Measurements from ENCODE around the gene FOXL2.
A peak's percentile ranks its signal among the peaks of the same experiment; 100 is the strongest.

The FOXL2 gene

DNA sequence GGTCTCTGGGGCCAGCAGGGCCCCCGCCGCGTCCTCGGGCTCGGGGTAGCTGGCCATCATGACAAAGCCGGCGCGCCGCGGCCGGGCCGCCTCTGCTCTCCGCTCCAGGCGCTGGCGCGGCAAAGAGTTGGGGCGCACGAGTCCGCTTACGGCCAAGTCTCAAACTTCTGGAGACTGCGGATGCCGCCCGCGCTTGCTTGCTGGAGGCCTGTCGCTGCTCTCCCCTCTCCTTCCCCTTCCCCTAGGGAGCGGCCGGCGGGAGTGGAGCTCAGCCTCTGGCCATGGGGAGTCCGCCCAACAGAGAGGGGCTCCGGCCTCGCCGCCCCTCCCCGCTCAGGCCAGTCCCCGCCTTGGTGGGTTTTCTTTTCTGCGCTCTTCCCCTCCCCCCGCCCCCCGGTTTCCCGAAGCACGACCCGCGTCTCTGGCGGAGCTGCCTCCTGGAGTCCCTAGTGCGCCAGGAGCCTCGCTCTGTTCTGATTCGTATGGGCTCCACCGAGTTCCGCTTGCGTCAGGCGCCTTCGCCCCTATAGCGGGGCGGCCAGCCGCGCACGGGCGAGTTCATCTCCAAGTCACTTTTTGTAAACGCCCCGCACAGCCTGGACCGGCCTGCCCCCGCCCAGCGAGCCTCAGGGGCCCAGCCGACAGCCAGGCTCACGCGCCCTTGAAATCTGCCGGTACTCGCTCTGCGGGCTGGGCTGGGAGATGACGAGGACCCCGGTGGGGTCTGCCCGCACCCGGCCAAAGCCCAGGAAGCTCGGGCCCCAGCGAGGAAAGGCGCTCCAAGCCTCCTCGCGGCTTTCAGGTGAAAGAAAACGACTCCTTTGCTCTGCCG is at the start of gene FOXL2, which contains the start of gene FOXL2NB:
TSS of gene FOXL2 (minus strand) at position 475 of the 832 bp plus-strand sequence. CDS start at position 60, 415 bp downstream.
TSS of gene FOXL2NB (plus strand) at position 555 of the 832 bp plus-strand sequence. CDS start at position 703, 148 bp downstream.
- DNase-seq, result peak; percentile 59

DNA sequence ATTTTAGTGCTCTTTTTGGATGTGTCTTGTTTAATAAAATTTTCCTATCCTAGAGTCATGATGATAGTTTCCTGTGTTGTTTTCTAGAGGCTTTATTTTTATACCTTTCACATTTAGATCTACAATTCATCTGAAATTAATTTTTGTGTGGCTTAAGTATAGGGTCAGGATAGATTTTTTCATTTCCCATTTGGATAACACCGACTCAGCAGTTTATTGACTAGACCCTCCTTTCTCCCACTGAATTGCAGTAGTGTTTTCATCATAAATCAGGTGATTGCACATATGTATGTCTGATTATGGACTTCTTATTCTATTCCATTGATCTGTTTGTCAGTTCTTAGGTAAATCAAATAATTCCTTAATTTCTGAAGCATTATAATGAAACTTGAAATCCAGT is 48.8 kb upstream of the FOXL2 start:
- no peak for DNase-seq

DNA sequence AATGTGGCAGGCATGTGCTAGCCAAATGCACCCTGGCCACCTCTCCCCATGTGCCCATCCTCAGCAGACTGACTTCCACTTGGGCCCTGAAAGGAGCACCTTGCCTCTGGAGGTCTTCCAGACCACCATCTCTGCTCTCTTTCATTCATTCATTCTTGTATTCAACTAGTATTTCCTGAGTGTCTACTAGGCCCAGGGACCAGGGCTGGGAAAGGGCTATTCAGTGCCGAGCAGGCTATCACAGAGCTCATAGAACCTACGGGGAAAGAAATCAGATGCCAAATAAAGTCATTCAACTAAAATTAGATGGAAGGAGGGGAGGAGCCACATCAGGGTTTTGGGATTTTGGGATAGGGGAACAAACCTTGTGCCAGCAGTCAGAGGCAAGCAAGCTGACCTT is 40.2 kb upstream of the FOXL2 start:
- no peak for DNase-seq

DNA sequence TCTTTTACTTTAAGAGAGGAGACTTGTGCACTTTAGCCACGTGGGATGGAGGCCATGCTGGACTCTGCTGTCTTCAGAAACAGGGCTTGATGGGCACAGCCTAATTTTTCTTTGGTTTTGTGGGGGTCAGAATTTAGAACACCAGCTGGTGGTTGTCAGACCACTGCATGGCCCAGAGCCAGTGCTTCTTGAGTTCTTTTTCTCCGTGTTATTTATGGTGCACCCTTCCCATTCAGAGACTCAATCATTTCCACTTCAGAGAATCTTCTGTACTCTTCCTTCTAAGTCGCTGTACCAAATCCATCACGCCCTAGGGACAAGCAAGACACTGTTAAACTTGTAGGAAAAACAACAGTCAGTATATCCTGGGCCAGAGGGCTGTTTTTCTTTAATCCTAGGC is 39.0 kb upstream of the FOXL2 start:
- no peak for DNase-seq

DNA sequence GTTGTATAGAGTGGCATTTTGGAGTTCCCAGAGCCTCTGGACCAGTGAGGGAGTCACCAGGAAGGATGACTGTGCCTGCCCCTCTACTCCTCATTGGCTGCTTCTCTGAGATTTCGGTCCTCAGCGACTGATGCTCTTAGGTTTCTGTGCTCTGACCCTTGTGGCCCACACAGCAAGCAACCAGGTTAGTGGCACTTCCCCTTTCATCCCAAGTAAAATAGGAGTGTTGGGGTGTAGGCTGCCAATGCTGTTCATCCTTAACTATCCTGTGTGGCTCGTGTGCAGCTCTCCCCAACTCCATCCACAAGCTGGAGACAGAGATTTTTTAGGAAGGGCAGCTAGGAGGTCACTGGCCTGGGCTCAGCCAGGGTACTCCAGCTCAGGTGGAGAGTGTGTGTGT is 37.9 kb upstream of the FOXL2 start:
- no peak for DNase-seq

DNA sequence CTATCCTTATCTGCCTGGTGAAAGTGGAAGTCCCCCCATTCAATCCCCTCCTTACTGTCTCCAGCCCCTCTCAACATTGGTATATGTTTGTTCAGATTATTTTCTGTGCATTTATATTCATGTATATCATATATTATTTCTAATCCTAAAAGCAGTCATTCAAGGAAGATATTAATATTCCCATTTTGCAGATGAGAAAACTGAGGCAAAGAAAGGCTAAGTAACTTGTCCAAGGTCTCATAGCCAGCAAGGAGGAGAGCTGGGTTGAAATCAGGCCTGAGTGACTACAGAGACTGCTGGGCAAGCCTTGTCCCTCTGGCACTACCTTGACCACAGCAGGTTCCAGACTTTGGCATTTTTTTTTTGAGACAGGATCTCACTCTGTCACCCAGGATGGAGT is 29.1 kb upstream of the FOXL2 start:
- no peak for DNase-seq

DNA sequence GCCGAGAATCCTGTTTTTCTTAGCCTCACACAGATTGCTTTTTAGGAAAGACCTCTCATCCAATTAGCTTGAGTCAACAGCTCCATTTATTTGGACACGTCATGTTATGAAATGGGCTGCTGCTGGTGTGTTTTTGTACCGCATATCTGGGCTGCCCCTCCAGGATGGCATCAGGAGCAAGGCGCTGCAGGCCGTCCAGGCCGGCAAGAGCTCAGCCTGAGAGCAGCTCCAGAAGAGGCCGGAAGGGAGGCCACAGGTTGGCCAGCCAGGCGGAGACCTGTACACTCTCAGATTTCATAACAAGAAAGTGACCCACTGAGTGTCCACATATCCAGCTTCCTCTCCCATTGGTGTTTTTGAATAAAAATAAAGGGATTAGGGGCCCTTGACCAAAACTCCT is 28.4 kb upstream of the FOXL2 start:
- DNase-seq, result no peak

DNA sequence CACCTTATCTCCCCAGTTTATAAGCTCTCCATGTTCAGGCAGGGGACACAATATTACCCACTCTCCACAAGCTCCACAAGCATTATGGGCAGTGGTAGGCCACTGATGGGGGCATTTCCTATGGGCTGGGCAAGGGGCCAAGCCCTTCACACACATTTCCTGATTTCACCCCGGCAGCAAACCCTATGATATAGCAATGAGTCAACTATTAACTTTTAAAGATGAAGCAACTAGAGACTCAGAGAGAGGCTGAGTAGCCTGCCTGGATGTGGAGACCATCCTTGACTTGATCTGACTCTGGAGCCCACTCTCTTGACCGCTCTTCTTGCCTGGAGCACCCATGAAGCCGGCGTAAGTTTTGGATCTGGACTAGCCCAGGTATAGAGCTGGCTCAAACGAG is 27.5 kb upstream of the FOXL2 start:
- DNase-seq, result no peak

DNA sequence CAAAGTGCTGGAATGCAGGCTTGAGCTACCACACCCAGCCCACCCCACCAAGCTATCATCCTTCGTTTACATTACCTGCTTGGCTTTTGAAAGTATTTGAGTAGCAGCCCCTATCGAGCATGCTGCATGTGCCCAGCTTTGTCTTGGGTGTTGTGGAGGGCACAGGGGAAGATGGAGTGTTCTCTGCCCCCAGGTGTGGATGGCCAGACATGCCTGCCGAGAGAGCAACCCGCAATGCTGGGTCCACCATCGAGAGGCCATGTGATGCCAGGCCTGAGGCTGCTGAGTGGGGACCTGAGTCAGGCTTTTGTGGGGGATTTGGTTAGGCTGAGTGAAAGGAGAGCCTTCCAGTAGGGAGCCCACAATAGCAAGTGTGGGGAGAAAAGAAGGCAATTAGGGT is 26.0 kb upstream of the FOXL2 start:
- no peak for DNase-seq

DNA sequence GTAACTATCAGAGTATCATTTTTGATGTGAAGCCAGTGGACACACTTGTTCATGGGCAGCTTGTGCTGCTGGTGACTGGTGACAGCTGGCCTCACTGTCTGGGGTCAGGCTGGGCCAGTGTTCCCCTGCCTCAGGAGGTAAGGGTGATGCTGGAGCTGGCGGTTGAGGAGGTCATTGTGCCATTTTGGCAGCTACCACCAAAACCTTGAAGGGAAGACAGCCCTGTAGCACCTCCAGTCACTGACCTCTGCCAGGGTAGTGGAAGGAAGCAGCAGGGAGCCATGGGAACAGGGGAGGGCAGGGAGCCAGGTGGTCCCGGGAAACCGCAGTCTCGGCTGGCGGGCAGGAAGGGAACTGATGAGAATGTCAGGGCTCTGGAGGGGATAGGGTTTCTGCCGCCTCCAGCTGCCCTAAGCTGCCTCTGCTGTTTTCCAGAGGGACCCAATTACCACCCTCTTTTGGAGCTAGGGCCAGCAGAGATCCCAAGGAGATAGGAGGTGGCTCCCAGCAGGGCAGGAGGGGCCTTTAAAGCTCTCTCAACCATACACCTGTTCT is 24.9 kb upstream of the FOXL2 start:
- no peak for DNase-seq

DNA sequence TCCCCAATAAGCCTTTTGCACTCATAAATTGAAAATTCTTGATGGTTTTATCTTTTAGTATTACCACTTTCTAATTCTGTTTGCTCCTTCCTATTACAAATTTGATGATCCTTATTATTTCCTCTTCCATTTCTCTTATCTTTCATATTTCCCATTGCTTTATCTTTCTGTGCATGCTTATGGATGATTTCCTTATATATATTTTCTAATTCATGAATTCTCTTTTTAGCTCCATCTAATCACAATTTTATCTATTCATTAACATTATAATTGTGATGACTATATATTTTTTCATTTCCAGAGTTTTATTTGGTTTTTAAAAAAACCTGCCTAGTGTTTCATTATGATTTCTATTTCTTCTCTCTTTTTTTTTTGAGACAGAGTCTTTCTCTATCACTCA is 18.0 kb upstream of the FOXL2 start:
- no peak for DNase-seq

DNA sequence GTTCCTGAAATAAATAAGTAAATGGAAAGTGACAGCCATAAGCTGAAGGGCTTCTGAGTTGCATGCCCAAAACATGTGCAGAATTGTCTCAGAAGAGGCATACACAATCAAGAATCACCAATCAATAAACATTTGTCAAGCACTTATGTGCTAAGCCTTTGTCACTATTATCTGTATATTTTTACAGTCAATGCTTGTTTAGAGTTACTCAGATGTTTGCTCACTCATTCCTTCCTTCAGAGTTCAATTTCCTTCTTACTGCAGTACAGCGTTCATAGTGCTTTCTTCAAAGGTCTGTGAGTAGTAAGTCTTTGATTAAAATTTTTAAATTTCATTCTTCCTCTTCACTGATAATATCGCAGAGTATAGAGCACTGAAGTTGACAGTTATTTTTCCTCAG is 17.3 kb upstream of the FOXL2 start:
- DNase-seq, result no peak

DNA sequence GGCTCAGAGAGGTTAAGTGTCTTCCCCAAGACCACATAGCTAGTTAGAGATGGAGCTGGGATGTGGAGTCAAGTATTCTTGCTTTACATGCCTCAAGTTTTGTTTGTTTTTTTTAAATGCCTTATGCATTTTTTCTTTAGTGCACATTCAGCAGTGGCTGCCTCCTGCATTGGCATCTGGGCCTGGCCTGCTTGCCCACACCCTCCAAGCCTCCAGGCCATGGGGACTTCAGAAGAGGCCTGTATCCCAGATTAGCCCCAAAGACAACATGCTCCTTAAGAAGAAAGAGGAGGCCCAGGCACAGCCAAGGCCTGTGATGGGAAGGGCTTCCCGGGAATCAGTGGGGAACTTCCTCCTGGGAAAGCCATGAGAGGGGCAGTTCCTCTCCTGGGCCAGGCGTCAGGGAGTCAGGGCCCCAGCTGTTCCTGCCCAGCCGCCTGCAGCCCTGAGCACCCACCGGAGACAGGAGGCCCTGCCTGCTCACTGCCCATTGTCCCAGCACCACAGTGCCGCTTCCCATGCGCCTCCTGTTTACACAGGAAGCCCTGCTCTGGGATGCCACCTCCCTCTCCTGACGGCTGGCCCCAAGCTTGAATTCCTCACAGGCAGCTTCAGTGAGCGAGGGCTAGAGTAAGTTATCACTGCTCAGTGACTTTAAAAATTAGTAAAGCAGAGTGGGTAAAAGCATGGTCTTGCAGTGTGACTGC is 16.1 kb upstream of the FOXL2 start:
- DNase-seq, result no peak

DNA sequence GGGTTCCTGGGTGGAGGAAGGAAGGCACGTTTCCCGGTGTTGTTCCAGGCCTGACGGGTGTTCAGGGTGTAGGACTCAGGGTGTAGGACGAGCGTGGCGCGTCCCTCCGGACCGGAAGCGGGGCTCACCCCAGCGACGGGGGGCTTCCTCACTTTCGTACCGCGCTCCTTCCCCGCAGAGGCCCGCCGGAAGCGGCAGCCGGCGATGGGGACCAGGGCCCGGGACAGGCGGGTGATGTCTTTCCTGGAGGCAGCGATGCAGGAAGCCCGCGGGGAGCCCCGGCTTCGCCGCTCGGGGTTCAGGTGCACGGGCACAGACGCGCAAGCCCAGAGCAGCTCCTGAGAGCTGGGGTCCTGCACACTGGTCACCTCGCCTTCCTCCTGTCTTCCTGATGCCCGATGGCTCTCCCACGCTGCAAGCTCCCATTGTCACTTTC is 13.5 kb upstream of the FOXL2 start:
- peak; percentile 21 for DNase-seq

DNA sequence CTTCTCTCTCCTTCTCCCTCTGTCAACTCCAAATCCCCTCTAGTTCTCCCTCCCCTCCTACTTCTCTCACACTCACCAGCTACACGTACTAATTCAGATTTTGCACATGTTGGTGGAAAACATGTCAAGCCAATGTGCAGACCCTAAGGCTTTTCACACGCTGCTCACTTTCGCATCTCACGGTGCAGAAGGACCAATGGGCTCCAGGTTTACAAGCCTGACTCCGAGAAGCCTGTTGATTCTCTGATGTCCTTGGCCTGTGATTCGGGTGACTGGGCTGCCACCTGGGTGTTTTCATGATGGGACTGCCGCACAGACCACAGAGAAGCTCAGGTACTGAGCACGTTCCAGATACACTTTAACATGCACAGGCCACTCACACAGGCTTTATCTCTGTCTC is 3.8 kb upstream of the FOXL2 start:
- no peak for DNase-seq

DNA sequence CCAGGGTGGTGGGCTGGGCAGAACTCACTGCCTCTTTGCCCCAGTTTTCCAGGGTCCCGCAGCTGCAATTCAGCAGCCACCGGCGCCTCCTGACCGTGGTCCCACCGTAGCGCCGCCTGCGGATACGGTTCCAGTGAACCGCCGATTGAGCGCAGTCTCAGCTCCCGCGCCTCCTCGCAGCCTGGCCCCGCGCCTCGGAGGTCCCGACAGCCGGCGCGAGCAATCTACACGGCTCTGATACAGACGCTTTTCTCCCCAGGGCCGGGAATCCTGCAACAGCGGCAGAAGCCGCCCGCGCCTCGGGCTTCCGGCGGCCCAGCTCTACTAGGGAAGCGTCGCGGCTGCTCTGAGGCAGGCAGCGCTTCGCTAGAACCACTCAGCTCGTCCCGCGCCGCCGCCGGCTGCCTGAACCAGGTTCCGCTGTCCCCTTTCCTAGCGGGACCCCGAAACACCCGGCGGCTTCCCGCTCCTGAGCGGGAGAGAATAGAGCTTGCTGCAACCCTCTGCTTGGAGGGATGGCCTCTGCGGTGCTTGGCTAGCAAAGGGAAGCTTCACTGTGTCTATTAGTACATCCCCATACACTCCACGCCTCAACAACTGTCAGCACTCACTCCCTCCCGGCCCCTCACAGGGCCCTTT is 3.2 kb upstream of the FOXL2 start:
- DNase-seq, result peak; percentile 56

DNA sequence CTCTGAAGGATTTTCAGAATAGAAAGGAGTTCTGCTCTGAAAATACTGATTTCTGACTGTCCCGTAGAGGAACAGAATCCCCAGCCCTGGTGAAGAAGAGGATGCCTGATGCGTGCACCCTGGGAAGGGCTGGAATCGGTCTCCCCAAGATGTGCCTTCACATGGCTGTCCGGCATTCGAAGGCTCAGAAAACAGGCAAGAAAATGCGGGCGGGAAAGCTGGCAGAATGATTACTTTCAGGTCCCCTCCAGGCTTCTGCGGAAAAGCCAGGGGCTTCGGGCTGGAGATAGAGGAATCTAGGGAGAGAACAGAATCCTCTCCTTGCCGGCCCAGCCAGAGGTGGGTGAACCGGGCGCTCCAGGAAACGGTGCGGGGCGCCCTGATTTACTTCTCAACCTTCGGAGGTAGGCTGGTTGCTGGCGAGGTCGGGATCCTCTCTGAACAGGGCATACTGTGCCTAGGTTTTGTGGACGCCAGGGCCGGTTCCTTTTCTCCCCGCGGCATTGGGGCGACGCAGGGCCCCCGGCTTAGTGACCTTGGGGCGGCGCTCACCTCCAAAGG is 2.6 kb upstream of the FOXL2 start:
- no peak for DNase-seq

DNA sequence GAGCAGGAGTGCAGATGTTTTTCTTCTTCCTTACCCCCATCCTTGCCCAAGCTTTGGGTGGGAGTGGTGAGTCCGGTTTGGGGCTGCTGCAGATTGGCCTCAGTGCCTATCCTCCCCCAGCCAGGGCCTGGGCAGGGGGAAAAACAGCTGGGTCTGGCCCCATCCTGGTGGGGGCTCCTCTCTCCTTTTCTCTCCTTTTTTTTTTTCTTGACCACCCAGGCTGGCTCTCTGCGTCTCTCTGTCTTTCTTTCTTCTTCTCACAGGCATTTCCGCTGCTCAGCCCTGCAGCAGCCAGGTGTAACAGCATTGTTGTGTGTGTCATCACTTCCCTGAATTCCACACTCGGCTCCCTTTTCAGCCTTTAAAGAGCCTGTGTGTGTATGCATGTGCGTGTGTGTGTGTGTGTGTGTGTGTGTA is 2.1 kb upstream of the FOXL2 start:
- DNase-seq, result no peak

DNA sequence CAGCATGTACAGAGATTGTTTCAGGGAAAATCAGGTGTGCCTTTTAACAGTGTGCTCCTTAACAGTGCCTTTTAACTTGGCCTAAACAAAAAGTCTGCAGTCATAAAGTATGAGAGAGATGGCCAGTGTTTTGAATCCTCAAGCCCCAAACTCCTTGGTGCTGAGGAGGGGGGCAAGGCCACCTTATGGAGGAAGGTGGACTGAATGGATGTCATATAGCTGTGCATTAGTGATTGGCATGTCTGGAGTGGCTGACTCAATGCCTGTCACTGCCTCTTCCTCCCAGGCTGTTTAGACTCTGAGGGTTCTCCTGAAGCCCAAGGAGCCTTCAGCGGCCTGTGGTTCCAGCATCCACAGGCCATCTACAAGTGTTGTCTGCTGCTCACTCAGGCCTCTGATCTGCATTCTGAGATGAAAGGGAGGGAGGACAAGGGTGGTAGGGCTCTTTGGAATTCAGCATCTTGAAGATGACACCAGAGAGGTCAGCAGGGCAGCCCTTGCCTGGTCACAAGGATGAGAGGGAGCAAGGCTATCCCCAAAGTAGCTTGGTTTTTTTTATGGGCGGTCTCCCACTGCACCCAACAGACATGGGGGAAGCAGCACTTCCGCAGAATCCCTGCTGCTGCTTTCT is 1.5 kb upstream of the FOXL2 start:
- no peak for DNase-seq

DNA sequence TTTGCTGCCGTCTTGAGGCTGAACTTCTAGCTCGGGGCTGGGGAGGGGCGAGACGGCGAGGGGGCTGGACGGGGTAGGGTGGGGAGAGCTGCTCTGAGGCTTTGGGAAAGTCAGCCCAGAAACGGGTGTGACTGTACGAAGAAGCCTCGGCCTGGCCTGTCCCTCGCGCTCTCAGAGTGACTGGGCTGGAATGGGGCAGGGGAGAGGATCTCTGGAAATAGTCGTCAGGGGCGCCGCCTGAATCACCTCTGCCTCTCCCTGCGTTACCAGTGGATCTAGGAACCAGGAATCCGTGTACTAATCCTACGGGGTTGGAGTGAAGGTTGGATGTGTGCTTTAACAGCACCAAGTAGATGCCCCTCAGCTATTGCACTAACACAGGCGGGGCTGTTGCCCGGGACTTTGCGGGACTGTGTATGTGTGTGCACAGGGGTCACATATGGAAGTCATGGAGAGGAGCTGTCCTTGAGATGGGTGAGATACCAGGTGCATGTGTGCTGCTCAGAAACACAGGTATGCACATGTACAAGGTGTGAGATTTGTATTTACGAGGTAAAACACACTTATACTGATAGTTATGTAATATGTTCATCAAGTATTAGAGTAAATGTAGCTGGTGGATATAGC is 671 bp upstream of the FOXL2 start:
- DNase-seq, result no peak

DNA sequence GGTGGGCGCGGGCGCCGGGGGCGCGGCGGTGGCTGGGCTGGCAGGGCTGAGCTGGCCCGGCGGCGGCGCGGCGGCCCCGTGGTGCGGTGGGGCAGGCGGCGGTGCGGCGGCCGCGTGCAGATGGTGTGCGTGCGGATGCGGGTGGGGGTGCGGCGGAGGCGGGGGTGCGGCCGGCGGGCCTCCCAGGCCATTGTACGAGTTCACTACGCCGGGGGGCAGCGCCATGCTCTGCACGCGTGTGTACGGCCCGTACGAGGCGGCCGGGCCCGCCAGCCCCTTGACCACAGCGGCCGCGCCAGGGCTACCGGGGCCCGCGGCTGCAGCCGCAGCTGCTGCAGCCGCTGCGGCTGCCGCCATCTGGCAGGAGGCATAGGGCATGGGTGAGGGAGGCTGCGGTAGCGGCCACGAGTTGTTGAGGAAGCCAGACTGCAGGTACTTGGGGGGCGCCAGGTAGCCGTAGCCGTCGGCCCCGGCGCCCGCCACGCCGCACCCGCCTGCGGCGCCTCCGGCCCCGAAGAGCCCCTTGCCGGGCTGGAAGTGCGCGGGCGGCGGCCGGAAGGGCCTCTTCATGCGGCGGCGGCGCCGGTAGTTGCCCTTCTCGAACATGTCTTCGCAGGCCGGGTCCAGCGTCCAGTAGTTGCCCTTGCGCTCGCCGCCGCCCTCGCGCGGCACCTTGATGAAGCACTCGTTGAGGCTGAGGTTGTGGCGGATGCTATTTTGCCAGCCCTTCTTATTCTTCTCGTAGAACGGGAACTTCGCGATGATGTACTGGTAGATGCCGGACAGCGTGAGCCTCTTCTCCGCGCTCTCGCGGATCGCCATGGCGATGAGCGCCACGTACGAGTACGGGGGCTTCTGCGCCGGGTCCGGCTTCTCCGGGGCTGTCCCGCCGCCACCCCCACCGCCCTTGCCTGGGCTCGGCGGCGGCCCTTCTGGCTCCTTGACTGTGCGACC is 951 bp downstream of the FOXL2 start:
- DNase-seq, result peak; percentile 47

Measured in stimulated activated CD4-positive, alpha-beta T cell treated with anti-CD3 and anti-CD28 coated beads, Interleukin-15, amount 100 ng/mL, for 24 hours (primary cell).